Prostate gland (tissue), 2 donors: ENCODE results near the gene ERC2.

Source experiments
- POLR2AphosphoS5 ChIP-seq: sonication (generic); formaldehyde crosslinking; IDR thresholded peaks from one replicate; pipeline ENCODE4 v1.6.1; 2017; ENCODE audit warnings: antibody characterized with exemption
- TF ChIP-seq, protein P1 (sequence below), 4 experiments: fragments of 200-600 bp in 2 of 4; fragments of 450-650 bp in 2 of 4; sonication (generic) in 2 of 4; IDR thresholded peaks; 1 replicate in 3 of 4; 2 replicates in 1 of 4; pipeline ENCODE4 v1.5.1; 2016 to 2019; ENCODE audit warnings: antibody characterized with exemption in 4 of 4, mild to moderate bottlenecking in 2 of 4, moderate library complexity in 2 of 4

DNA sequence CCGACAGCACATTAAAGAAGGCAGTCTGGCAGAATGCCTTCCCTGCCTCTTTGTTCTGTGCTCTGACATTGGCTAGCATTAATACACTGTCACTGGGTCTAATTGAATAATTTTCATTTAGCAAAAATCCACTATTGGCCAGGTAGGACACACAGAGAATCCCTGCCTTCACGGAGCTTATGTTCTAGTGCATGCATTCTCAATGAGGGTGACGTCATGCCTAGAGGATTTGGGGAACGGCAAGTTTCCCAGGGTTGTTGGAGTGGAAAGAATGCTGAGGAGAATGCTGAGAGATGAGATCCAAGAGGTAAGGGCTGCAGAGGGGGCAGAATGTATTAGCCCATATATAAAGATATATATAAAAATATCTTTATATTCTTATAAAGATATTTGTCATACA, 284.7 kb downstream of the ERC2 start:
- no peak for TF ChIP-seq POLR2AphosphoS5
- TF ChIP-seq, protein P1, sequence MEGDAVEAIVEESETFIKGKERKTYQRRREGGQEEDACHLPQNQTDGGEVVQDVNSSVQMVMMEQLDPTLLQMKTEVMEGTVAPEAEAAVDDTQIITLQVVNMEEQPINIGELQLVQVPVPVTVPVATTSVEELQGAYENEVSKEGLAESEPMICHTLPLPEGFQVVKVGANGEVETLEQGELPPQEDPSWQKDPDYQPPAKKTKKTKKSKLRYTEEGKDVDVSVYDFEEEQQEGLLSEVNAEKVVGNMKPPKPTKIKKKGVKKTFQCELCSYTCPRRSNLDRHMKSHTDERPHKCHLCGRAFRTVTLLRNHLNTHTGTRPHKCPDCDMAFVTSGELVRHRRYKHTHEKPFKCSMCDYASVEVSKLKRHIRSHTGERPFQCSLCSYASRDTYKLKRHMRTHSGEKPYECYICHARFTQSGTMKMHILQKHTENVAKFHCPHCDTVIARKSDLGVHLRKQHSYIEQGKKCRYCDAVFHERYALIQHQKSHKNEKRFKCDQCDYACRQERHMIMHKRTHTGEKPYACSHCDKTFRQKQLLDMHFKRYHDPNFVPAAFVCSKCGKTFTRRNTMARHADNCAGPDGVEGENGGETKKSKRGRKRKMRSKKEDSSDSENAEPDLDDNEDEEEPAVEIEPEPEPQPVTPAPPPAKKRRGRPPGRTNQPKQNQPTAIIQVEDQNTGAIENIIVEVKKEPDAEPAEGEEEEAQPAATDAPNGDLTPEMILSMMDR (IDR thresholded peaks at IDR 0.05): no peak
